Measurements from ENCODE around the gene RPUSD1.

The RPUSD1 gene

GRCh38 chr16:782766-783403 is 5.3 kb downstream of the RPUSD1 start:
- no peaks in the 10 kb centered on the region for H3K27me3 ChIP-seq (ENCODE audit: insufficient read depth, low read length, poor library complexity)
- no peak overlapping the region for H2BK15ac ChIP-seq (replicated peaks; ENCODE audit: low read depth)
- H3K56ac ChIP-seq (ENCODE audit: low read length) = no peak overlapping the region
- peaks cover 4% of the 10 kb centered on the region for H3K79me2 ChIP-seq (ENCODE audit: control insufficient read depth, insufficient read depth, low read length)
- no peak overlapping the region for H3K9ac ChIP-seq (ENCODE audit: low read length)
- H3K23ac ChIP-seq (ENCODE audit: low read length) = no peak overlapping the region
- H3K27ac ChIP-seq (ENCODE audit: low read depth, low read length) = no peak overlapping the region
- peaks cover 2% of the 10 kb centered on the region for H3K36me3 ChIP-seq (ENCODE audit: control insufficient read depth, insufficient read depth, low read length)
- H3K18ac ChIP-seq (ENCODE audit: low read length) = no peak overlapping the region
- no peak overlapping the region for H2AK5ac ChIP-seq (ENCODE audit: low read length)
- no peak overlapping the region for H2BK120ac ChIP-seq (ENCODE audit: low read depth, low read length)
- H3K4me2 ChIP-seq (ENCODE audit: low read length) = no peak overlapping the region
- no peak overlapping the region for H4K5ac ChIP-seq (ENCODE audit: low read length)
- H3K4me3 ChIP-seq (ENCODE audit: low read length) = no peak overlapping the region
- peaks cover 3% of the 10 kb centered on the region for H3K79me1 ChIP-seq (ENCODE audit: low read length)
- WGBS (ENCODE audit: extremely low coverage, insufficient coverage, low lambda C conversion rate) = no CpG with 5 or more reads among the region's 36 CpGs
- H4K8ac ChIP-seq (ENCODE audit: low read depth, low read length) = no peak overlapping the region
- no peak for DNase-seq
- no peak overlapping the region for H2BK5ac ChIP-seq (ENCODE audit: low read length)
- H3K4ac ChIP-seq (ENCODE audit: low read depth, low read length) = no peak overlapping the region
- H3K4me1 ChIP-seq (ENCODE audit: control insufficient read depth, low read depth, low read length) = no peaks in the 10 kb centered on the region

GRCh38 chr16:782258-782657 is 5.9 kb downstream of the RPUSD1 start:
- no peaks in the 10 kb centered on the region for H3K4me1 ChIP-seq (ENCODE audit: control insufficient read depth, low read depth, low read length)
- H3K27me3 ChIP-seq (ENCODE audit: insufficient read depth, low read length, poor library complexity) = no peaks in the 10 kb centered on the region
- no peak overlapping the region for H4K5ac ChIP-seq (ENCODE audit: low read length)
- H3K27ac ChIP-seq (ENCODE audit: low read depth, low read length) = no peak overlapping the region
- no peak overlapping the region for H4K8ac ChIP-seq (ENCODE audit: low read depth, low read length)
- H3K4ac ChIP-seq (ENCODE audit: low read depth, low read length) = no peak overlapping the region
- no peak overlapping the region for H3K9ac ChIP-seq (ENCODE audit: low read length)
- H3K56ac ChIP-seq (ENCODE audit: low read length) = no peak overlapping the region
- H3K79me1 ChIP-seq (ENCODE audit: low read length) = no peaks in the 10 kb centered on the region
- DNase-seq = no peak
- H3K4me2 ChIP-seq (ENCODE audit: low read length) = no peak overlapping the region
- H2AK5ac ChIP-seq (ENCODE audit: low read length) = no peak overlapping the region
- H2BK120ac ChIP-seq (ENCODE audit: low read depth, low read length) = no peak overlapping the region
- WGBS (ENCODE audit: extremely low coverage, insufficient coverage, low lambda C conversion rate) = no CpG with 5 or more reads among the region's 6 CpGs
- no peak overlapping the region for H3K18ac ChIP-seq (ENCODE audit: low read length)
- H2BK15ac ChIP-seq (replicated peaks; ENCODE audit: low read depth) = no peak overlapping the region
- peaks cover under 1% of the 10 kb centered on the region for H3K79me2 ChIP-seq (ENCODE audit: control insufficient read depth, insufficient read depth, low read length)
- no peak overlapping the region for H2BK5ac ChIP-seq (ENCODE audit: low read length)
- H3K4me3 ChIP-seq (ENCODE audit: low read length) = no peak overlapping the region
- H3K23ac ChIP-seq (ENCODE audit: low read length) = no peak overlapping the region
- peaks cover 2% of the 10 kb centered on the region for H3K36me3 ChIP-seq (ENCODE audit: control insufficient read depth, insufficient read depth, low read length)

GRCh38 chr16:781346-782010 is 6.7 kb downstream of the RPUSD1 start:
- Histone ChIP-seq H3K36me3 (ENCODE audit: control insufficient read depth, insufficient read depth, low read length) (peaks cover 2% of the 10 kb centered on the region), H3K27me3 (ENCODE audit: insufficient read depth, low read length, poor library complexity) (no peaks in the 10 kb centered on the region), H3K79me1 (ENCODE audit: low read length) (no peaks in the 10 kb centered on the region), H2BK5ac (ENCODE audit: low read length) (no peak overlapping the region), H3K27ac (ENCODE audit: low read depth, low read length) (no peak overlapping the region), H3K9ac (ENCODE audit: low read length) (no peak overlapping the region), H2BK15ac (replicated peaks; ENCODE audit: low read depth) (no peak overlapping the region), H3K4me2 (ENCODE audit: low read length) (no peak overlapping the region), H2AK5ac (ENCODE audit: low read length) (no peak overlapping the region), H4K5ac (ENCODE audit: low read length) (no peak overlapping the region), H3K4me1 (ENCODE audit: control insufficient read depth, low read depth, low read length) (no peaks in the 10 kb centered on the region), H3K79me2 (ENCODE audit: control insufficient read depth, insufficient read depth, low read length) (no peaks in the 10 kb centered on the region), H3K56ac (ENCODE audit: low read length) (no peak overlapping the region), H3K18ac (ENCODE audit: low read length) (no peak overlapping the region), H2BK120ac (ENCODE audit: low read depth, low read length) (no peak overlapping the region), H4K8ac (ENCODE audit: low read depth, low read length) (no peak overlapping the region), H3K23ac (ENCODE audit: low read length) (no peak overlapping the region), H3K4ac (ENCODE audit: low read depth, low read length) (no peak overlapping the region), H3K4me3 (ENCODE audit: low read length) (no peak overlapping the region)
- no peak for DNase-seq
- WGBS (ENCODE audit: extremely low coverage, insufficient coverage, low lambda C conversion rate) = no CpG with 5 or more reads among the region's 19 CpGs

- H3K27ac ChIP-seq (ENCODE audit: low read depth, low read length) = no peak overlapping the region
- no peaks in the 10 kb centered on the region for H3K79me2 ChIP-seq (ENCODE audit: control insufficient read depth, insufficient read depth, low read length)
- no peaks in the 10 kb centered on the region for H3K79me1 ChIP-seq (ENCODE audit: low read length)
- H3K4me2 ChIP-seq (ENCODE audit: low read length) = no peak overlapping the region
- no peak overlapping the region for H2AK5ac ChIP-seq (ENCODE audit: low read length)
- H3K4ac ChIP-seq (ENCODE audit: low read depth, low read length) = no peak overlapping the region
- no peaks in the 10 kb centered on the region for H3K27me3 ChIP-seq (ENCODE audit: insufficient read depth, low read length, poor library complexity)
- DNase-seq = no peak
- H3K56ac ChIP-seq (ENCODE audit: low read length) = no peak overlapping the region
- no peak overlapping the region for H4K8ac ChIP-seq (ENCODE audit: low read depth, low read length)
- no peaks in the 10 kb centered on the region for H3K36me3 ChIP-seq (ENCODE audit: control insufficient read depth, insufficient read depth, low read length)
- H2BK15ac ChIP-seq (replicated peaks; ENCODE audit: low read depth) = no peak overlapping the region
- H3K4me1 ChIP-seq (ENCODE audit: control insufficient read depth, low read depth, low read length) = no peaks in the 10 kb centered on the region
- H2BK5ac ChIP-seq (ENCODE audit: low read length) = no peak overlapping the region
- no peak overlapping the region for H3K9ac ChIP-seq (ENCODE audit: low read length)
- H3K4me3 ChIP-seq (ENCODE audit: low read length) = no peak overlapping the region
- H3K18ac ChIP-seq (ENCODE audit: low read length) = no peak overlapping the region
- no peak overlapping the region for H2BK120ac ChIP-seq (ENCODE audit: low read depth, low read length)
- WGBS (ENCODE audit: extremely low coverage, insufficient coverage, low lambda C conversion rate) = no CpG with 5 or more reads among the region's 16 CpGs
- H4K5ac ChIP-seq (ENCODE audit: low read length) = no peak overlapping the region
- no peak overlapping the region for H3K23ac ChIP-seq (ENCODE audit: low read length)
Measured at GRCh38 chr16:780296-780695, 7.9 kb downstream of the RPUSD1 start.

DNA sequence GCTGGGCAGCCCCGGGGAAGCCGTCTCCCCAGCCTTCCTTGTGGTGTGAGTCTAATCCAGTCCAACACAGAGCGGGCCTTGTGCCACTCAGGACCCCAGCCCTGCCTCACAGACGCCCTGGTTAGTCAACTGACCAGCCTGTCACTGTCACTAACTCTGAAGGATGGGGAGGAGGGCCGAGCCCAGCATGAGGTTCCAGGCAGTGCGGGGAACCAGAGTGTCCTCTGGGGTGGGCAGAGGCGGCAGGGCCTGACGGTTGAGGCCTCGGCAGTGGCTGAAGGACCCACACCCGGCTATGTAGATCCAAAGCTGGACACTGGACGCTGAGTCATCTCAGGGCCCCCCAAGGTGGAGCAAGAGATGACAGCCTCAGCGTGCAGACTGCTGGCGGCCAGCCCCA is 8.6 kb downstream of the RPUSD1 start:
- no peaks in the 10 kb centered on the region for H3K79me1 ChIP-seq (ENCODE audit: low read length)
- no peaks in the 10 kb centered on the region for H3K4me1 ChIP-seq (ENCODE audit: control insufficient read depth, low read depth, low read length)
- no peaks in the 10 kb centered on the region for H3K79me2 ChIP-seq (ENCODE audit: control insufficient read depth, insufficient read depth, low read length)
- no peak for DNase-seq
- no peak overlapping the region for H3K4me2 ChIP-seq (ENCODE audit: low read length)
- H3K4me3 ChIP-seq (ENCODE audit: low read length) = no peak overlapping the region
- no peak overlapping the region for H4K5ac ChIP-seq (ENCODE audit: low read length)
- H3K27me3 ChIP-seq (ENCODE audit: insufficient read depth, low read length, poor library complexity) = no peaks in the 10 kb centered on the region
- H2AK5ac ChIP-seq (ENCODE audit: low read length) = no peak overlapping the region
- H3K4ac ChIP-seq (ENCODE audit: low read depth, low read length) = no peak overlapping the region
- no peak overlapping the region for H4K8ac ChIP-seq (ENCODE audit: low read depth, low read length)
- H3K36me3 ChIP-seq (ENCODE audit: control insufficient read depth, insufficient read depth, low read length) = no peaks in the 10 kb centered on the region
- H2BK15ac ChIP-seq (replicated peaks; ENCODE audit: low read depth) = no peak overlapping the region
- no peak overlapping the region for H2BK120ac ChIP-seq (ENCODE audit: low read depth, low read length)
- no CpG with 5 or more reads among the region's 13 CpGs for WGBS (ENCODE audit: extremely low coverage, insufficient coverage, low lambda C conversion rate)
- no peak overlapping the region for H3K27ac ChIP-seq (ENCODE audit: low read depth, low read length)
- H3K56ac ChIP-seq (ENCODE audit: low read length) = no peak overlapping the region
- no peak overlapping the region for H3K18ac ChIP-seq (ENCODE audit: low read length)
- no peak overlapping the region for H3K9ac ChIP-seq (ENCODE audit: low read length)
- H3K23ac ChIP-seq (ENCODE audit: low read length) = no peak overlapping the region
- H2BK5ac ChIP-seq (ENCODE audit: low read length) = no peak overlapping the region
